HEK293 (cell line): ENCODE data around the gene HLA-DMB.
A peak's percentile ranks its signal among the peaks of the same experiment; 100 is the strongest.

ENCODE experiments used
- BCL11A ChIP-seq: fragments of 450-650 bp; formaldehyde crosslinking; IDR thresholded peaks from 2 replicates; pipeline ENCODE4 v1.5.1; 2016; ENCODE audit warnings: low read depth, missing biosample characterization, missing genetic modification characterization
- EGR2 ChIP-seq: fragments of 450-650 bp; formaldehyde crosslinking; IDR thresholded peaks from 2 replicates; pipeline ENCODE4 v1.5.1; 2016; ENCODE audit warnings: low read depth, missing biosample characterization, missing genetic modification characterization
- GLI4 ChIP-seq: fragments of 450-650 bp; formaldehyde crosslinking; IDR thresholded peaks from 2 replicates; pipeline ENCODE4 v1.5.1; 2016; ENCODE audit warnings: missing biosample characterization, missing genetic modification characterization
- KLF1 ChIP-seq: fragments of 450-650 bp; formaldehyde crosslinking; IDR thresholded peaks from 2 replicates; pipeline ENCODE4 v1.5.1; 2016; ENCODE audit warnings: missing biosample characterization, missing genetic modification characterization
- KLF16 ChIP-seq: fragments of 450-650 bp; formaldehyde crosslinking; IDR thresholded peaks from 2 replicates; pipeline ENCODE4 v1.5.1; 2017; ENCODE audit warnings: missing biosample characterization, missing genetic modification characterization
- MEIS1 ChIP-seq: sonication (generic); formaldehyde crosslinking; IDR thresholded peaks from 2 replicates; pipeline ENCODE4 v1.8.1; 2022; ENCODE audit warnings: missing genetic modification reagents, mild to moderate bottlenecking, borderline replicate concordance
- OVOL3 ChIP-seq: fragments of 450-650 bp; formaldehyde crosslinking; IDR thresholded peaks from 2 replicates; pipeline ENCODE4 v1.5.1; 2016; ENCODE audit warnings: missing biosample characterization, missing genetic modification characterization
- SP2 ChIP-seq: fragments of 450-650 bp; formaldehyde crosslinking; IDR thresholded peaks from 2 replicates; pipeline ENCODE4 v1.5.1; 2016; ENCODE audit warnings: missing biosample characterization, missing genetic modification characterization
- SP3 ChIP-seq: fragments of 450-650 bp; formaldehyde crosslinking; IDR thresholded peaks from 2 replicates; pipeline ENCODE4 v1.5.1; 2016; ENCODE audit warnings: missing biosample characterization, missing genetic modification characterization
- ZBTB17 ChIP-seq: fragments of 450-650 bp; formaldehyde crosslinking; IDR thresholded peaks from 2 replicates; pipeline ENCODE4 v1.5.1; 2016; ENCODE audit warnings: missing biosample characterization, missing genetic modification characterization
- ZBTB8A ChIP-seq: fragments of 450-650 bp; formaldehyde crosslinking; IDR thresholded peaks from 2 replicates; pipeline ENCODE4 v1.5.1; 2016; ENCODE audit warnings: missing biosample characterization, missing genetic modification characterization
- ZFP37 ChIP-seq: fragments of 450-650 bp; formaldehyde crosslinking; IDR thresholded peaks from 2 replicates; pipeline ENCODE4 v1.5.1; 2016; ENCODE audit warnings: missing biosample characterization, missing genetic modification characterization
- ZNF114 ChIP-seq: fragments of 450-650 bp; formaldehyde crosslinking; IDR thresholded peaks from 2 replicates; pipeline ENCODE4 v1.5.0; 2017; ENCODE audit warnings: missing biosample characterization, missing genetic modification characterization
- ZNF138 ChIP-seq: fragments of 450-650 bp; formaldehyde crosslinking; IDR thresholded peaks from 2 replicates; pipeline ENCODE4 v1.5.1; 2016; ENCODE audit warnings: missing biosample characterization, missing genetic modification characterization, borderline replicate concordance
- ZNF155 ChIP-seq: fragments of 450-650 bp; formaldehyde crosslinking; IDR thresholded peaks from 2 replicates; pipeline ENCODE4 v1.5.1; 2016; ENCODE audit warnings: missing biosample characterization, missing genetic modification characterization
- ZNF16 ChIP-seq: fragments of 450-650 bp; formaldehyde crosslinking; IDR thresholded peaks from 2 replicates; pipeline ENCODE4 v1.5.1; 2016; ENCODE audit warnings: low read depth, missing biosample characterization, missing genetic modification characterization
- ZNF169 ChIP-seq: fragments of 450-650 bp; formaldehyde crosslinking; IDR thresholded peaks from 2 replicates; pipeline ENCODE4 v1.5.1; 2016; ENCODE audit warnings: missing biosample characterization, missing genetic modification characterization
- ZNF266 ChIP-seq: fragments of 450-650 bp; formaldehyde crosslinking; IDR thresholded peaks from 2 replicates; pipeline ENCODE4 v1.5.1; 2016; ENCODE audit warnings: missing biosample characterization, missing genetic modification characterization, low read depth
- ZNF366 ChIP-seq: fragments of 450-650 bp; formaldehyde crosslinking; conservative IDR thresholded peaks from 2 replicates; pipeline ENCODE4 v1.5.1; 2016; ENCODE audit warnings: missing biosample characterization, missing genetic modification characterization
- ZNF404 ChIP-seq: fragments of 450-650 bp; formaldehyde crosslinking; IDR thresholded peaks from 2 replicates; pipeline ENCODE4 v1.5.1; 2017; ENCODE audit warnings: missing biosample characterization, missing genetic modification characterization
- ZNF510 ChIP-seq: fragments of 450-650 bp; formaldehyde crosslinking; IDR thresholded peaks from 2 replicates; pipeline ENCODE4 v1.5.1; 2018; ENCODE audit warnings: mild to moderate bottlenecking, missing genetic modification characterization, missing biosample characterization; ENCODE audit not compliant: insufficient replicate concordance
- ZNF514 ChIP-seq: fragments of 450-650 bp; formaldehyde crosslinking; IDR thresholded peaks from 2 replicates; pipeline ENCODE4 v1.5.1; 2016; ENCODE audit warnings: missing biosample characterization, missing genetic modification characterization
- ZNF544 ChIP-seq: fragments of 450-650 bp; formaldehyde crosslinking; IDR thresholded peaks from 2 replicates; pipeline ENCODE4 v1.5.0; 2017; ENCODE audit warnings: missing biosample characterization, missing genetic modification characterization
- ZNF571 ChIP-seq: fragments of 450-650 bp; formaldehyde crosslinking; IDR thresholded peaks from 2 replicates; pipeline ENCODE4 v1.5.0; 2017; ENCODE audit warnings: missing biosample characterization, missing genetic modification characterization
- ZNF600 ChIP-seq: fragments of 450-650 bp; formaldehyde crosslinking; IDR thresholded peaks from 2 replicates; pipeline ENCODE4 v1.5.1; 2016; ENCODE audit warnings: missing biosample characterization, missing genetic modification characterization
- TF ChIP-seq, protein P1 (sequence below): fragments of 450-650 bp; formaldehyde crosslinking; IDR thresholded peaks from 2 replicates; pipeline ENCODE4 v1.5.1; 2017; ENCODE audit warnings: missing biosample characterization, missing genetic modification characterization
- TF ChIP-seq, protein P2 (sequence below): fragments of 450-650 bp; formaldehyde crosslinking; IDR thresholded peaks from 2 replicates; pipeline ENCODE4 v1.5.1; 2016; ENCODE audit warnings: missing biosample characterization, missing genetic modification characterization
- TF ChIP-seq, protein P3 (sequence below): fragments of 450-650 bp; IDR thresholded peaks from 2 replicates; pipeline ENCODE4 v1.5.1; 2018; ENCODE audit warnings: missing biosample characterization, missing genetic modification characterization
- TF ChIP-seq, protein P4 (sequence below): fragments of 450-650 bp; formaldehyde crosslinking; IDR thresholded peaks from 2 replicates; pipeline ENCODE4 v1.5.1; 2016; ENCODE audit warnings: missing biosample characterization, missing genetic modification characterization
- TF ChIP-seq, protein P5 (sequence below): fragments of 450-650 bp; formaldehyde crosslinking; IDR thresholded peaks from 2 replicates; pipeline ENCODE4 v1.5.1; 2016; ENCODE audit warnings: missing biosample characterization, missing genetic modification characterization
- TF ChIP-seq, protein P6 (sequence below): fragments of 450-650 bp; formaldehyde crosslinking; IDR thresholded peaks from 2 replicates; pipeline ENCODE4 v1.5.1; 2016; ENCODE audit warnings: missing biosample characterization, missing genetic modification characterization

Gene HLA-DMB

DNA sequence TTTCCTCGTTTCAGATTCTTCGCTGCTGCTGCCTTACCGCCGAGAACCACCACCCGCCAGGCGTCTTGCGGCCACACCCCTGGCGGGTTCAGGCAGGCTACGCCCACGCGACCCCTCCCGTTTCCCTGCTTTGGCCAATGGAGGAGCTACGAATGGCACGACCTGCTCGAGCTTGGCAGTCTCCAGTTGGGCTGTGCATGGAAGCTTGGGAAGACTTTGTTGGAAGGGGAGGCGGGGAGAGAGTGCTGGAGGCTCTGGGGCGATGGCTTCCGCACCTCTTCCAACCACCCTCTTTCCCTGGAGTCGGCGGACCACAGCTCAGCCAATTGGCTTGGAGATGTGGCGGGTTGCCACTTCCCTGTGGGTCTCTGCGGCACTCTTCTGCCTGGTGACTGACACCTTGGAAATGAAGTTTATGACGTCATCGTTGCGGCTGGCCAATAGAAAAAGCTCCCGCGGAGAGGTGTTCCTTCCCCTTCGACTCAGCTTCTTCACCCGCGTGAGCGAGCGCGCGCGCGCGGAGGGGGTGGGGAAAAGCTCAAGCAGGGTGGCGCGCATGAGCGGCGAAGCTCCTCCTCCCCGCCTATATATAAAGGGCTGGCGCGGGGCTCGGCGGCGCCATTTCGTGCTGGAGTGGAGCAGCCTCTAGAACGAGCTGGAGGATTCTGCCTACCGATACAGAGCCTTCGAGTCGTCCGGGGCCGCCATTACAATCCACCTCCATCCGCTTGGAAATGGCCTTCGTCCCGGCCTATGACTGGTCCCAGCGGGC lies 30.9 kb upstream of the HLA-DMB start (continued):
- 0 out of 2 replicates have a peak, but pooled peaks have one; percentile 52 for TF ChIP-seq ZNF169 (tag by site-specific recombination)
- TF ChIP-seq, protein P1, sequence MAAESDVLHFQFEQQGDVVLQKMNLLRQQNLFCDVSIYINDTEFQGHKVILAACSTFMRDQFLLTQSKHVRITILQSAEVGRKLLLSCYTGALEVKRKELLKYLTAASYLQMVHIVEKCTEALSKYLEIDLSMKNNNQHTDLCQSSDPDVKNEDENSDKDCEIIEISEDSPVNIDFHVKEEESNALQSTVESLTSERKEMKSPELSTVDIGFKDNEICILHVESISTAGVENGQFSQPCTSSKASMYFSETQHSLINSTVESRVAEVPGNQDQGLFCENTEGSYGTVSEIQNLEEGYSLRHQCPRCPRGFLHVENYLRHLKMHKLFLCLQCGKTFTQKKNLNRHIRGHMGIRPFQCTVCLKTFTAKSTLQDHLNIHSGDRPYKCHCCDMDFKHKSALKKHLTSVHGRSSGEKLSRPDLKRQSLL, result peak; percentile 39
- TF ChIP-seq GLI4 (tag by site-specific recombination), result peak; percentile 96
- no peak for TF ChIP-seq ZNF114 (tag by site-specific recombination)
- TF ChIP-seq BCL11A (tag by site-specific recombination), result 0 out of 2 replicates have a peak, but pooled peaks have one; percentile 39
- no peak; the same call in 1 of the 2 replicates for TF ChIP-seq OVOL3 (tag by site-specific recombination)
- TF ChIP-seq, protein P2, sequence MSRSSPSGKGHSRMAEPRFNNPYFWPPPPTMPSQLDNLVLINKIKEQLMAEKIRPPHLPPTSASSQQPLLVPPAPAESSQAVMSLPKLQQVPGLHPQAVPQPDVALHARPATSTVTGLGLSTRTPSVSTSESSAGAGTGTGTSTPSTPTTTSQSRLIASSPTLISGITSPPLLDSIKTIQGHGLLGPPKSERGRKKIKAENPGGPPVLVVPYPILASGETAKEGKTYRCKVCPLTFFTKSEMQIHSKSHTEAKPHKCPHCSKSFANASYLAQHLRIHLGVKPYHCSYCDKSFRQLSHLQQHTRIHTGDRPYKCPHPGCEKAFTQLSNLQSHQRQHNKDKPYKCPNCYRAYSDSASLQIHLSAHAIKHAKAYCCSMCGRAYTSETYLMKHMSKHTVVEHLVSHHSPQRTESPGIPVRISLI, result no peak
- TF ChIP-seq ZNF366 (tag by site-specific recombination), result peak; percentile 42; the same call in 1 of the 2 replicates
- TF ChIP-seq SP3, result peak; percentile 81
- TF ChIP-seq MEIS1 (CRISPR knock-in tag), result no peak
- no peak; the same call in 1 of the 2 replicates for TF ChIP-seq KLF16 (tag by site-specific recombination)
- TF ChIP-seq EGR2 (tag by site-specific recombination), result peak; percentile 63
- TF ChIP-seq ZNF544 (tag by site-specific recombination), result no peak
- TF ChIP-seq ZNF571, result no peak
- peak; percentile 97 for TF ChIP-seq SP2 (tag by site-specific recombination)
- peak; percentile 77 for TF ChIP-seq ZNF600 (tag by site-specific recombination)
- TF ChIP-seq ZFP37 (tag by site-specific recombination), result peak; percentile 5; the same call in 1 of the 2 replicates
- TF ChIP-seq ZBTB17, result peak; percentile 93
- TF ChIP-seq, protein P3, sequence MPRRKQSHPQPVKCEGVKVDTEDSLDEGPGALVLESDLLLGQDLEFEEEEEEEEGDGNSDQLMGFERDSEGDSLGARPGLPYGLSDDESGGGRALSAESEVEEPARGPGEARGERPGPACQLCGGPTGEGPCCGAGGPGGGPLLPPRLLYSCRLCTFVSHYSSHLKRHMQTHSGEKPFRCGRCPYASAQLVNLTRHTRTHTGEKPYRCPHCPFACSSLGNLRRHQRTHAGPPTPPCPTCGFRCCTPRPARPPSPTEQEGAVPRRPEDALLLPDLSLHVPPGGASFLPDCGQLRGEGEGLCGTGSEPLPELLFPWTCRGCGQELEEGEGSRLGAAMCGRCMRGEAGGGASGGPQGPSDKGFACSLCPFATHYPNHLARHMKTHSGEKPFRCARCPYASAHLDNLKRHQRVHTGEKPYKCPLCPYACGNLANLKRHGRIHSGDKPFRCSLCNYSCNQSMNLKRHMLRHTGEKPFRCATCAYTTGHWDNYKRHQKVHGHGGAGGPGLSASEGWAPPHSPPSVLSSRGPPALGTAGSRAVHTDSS (tag by site-specific recombination), result peak; percentile 60; the same call in 1 of the 2 replicates
- TF ChIP-seq, protein P4, sequence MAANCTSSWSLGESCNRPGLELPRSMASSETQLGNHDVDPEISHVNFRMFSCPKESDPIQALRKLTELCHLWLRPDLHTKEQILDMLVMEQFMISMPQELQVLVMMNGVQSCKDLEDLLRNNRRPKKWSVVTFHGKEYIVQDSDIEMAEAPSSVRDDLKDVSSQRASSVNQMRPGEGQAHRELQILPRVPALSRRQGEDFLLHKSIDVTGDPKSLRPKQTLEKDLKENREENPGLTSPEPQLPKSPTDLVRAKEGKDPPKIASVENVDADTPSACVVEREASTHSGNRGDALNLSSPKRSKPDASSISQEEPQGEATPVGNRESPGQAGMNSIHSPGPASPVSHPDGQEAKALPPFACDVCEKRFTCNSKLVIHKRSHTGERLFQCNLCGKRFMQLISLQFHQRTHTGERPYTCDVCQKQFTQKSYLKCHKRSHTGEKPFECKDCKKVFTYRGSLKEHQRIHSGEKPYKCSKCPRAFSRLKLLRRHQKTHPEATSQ (tag by site-specific recombination), result no peak; the same call in 1 of the 2 replicates
- TF ChIP-seq ZNF155, result no peak
- TF ChIP-seq, protein P5, sequence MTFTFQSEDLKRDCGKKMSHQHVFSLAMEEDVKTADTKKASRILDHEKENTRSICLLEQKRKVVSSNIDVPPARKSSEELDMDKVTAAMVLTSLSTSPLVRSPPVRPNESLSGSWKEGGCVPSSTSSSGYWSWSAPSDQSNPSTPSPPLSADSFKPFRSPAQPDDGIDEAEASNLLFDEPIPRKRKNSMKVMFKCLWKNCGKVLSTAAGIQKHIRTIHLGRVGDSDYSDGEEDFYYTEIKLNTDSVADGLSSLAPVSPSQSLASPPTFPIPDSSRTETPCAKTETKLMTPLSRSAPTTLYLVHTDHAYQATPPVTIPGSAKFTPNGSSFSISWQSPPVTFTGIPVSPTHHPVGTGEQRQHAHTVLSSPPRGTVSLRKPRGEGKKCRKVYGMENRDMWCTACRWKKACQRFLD (tag by site-specific recombination), result no peak
- TF ChIP-seq, protein P6, sequence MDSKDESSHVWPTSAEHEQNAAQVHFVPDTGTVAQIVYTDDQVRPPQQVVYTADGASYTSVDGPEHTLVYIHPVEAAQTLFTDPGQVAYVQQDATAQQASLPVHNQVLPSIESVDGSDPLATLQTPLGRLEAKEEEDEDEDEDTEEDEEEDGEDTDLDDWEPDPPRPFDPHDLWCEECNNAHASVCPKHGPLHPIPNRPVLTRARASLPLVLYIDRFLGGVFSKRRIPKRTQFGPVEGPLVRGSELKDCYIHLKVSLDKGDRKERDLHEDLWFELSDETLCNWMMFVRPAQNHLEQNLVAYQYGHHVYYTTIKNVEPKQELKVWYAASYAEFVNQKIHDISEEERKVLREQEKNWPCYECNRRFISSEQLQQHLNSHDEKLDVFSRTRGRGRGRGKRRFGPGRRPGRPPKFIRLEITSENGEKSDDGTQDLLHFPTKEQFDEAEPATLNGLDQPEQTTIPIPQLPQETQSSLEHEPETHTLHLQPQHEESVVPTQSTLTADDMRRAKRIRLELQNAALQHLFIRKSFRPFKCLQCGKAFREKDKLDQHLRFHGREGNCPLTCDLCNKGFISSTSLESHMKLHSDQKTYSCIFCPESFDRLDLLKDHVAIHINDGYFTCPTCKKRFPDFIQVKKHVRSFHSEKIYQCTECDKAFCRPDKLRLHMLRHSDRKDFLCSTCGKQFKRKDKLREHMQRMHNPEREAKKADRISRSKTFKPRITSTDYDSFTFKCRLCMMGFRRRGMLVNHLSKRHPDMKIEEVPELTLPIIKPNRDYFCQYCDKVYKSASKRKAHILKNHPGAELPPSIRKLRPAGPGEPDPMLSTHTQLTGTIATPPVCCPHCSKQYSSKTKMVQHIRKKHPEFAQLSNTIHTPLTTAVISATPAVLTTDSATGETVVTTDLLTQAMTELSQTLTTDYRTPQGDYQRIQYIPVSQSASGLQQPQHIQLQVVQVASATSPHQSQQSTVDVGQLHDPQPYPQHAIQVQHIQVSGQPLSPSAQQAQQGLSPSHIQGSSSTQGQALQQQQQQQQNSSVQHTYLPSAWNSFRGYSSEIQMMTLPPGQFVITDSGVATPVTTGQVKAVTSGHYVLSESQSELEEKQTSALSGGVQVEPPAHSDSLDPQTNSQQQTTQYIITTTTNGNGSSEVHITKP, result peak; percentile 96
- TF ChIP-seq ZBTB8A (tag by site-specific recombination), result peak; percentile 35; the same call in 1 of the 2 replicates
- no peak for TF ChIP-seq ZNF514 (tag by site-specific recombination)
- no peak for TF ChIP-seq ZNF510 (tag by site-specific recombination)
- TF ChIP-seq ZNF138 (tag by site-specific recombination), result no peak
- TF ChIP-seq ZNF404 (tag by site-specific recombination), result no peak
- no peak for TF ChIP-seq ZNF266 (tag by site-specific recombination)
- TF ChIP-seq KLF1, result peak; percentile 96
- TF ChIP-seq ZNF16, result no peak
